Glutamatergic neuron (in vitro differentiated cells): ENCODE data around the gene SLC12A4. TPM values are rescaled to one million over a fixed set of nuclear protein-coding genes. Genes with fewer than 3 reads are reported as not detected.
A peak's percentile ranks its signal among the peaks of the same experiment; 100 is the strongest.

ENCODE experiments used
- DNase-seq: peaks from one replicate; pipeline ENCODE4 v3.0.0; 2022
- H3K27ac Mint-ChIP-seq: one replicate; pipeline ENCODE4 v1.8.0; 2020; ENCODE audit warnings: mild to moderate bottlenecking, mixed read lengths, inconsistent platforms; ENCODE audit not compliant: unreplicated experiment
- H3K27me3 Mint-ChIP-seq: one replicate; pipeline ENCODE4 v1.8.0; 2020; ENCODE audit warnings: mild to moderate bottlenecking, moderate library complexity, mixed read lengths, inconsistent platforms; ENCODE audit not compliant: unreplicated experiment
- H3K36me3 Mint-ChIP-seq: one replicate; pipeline ENCODE4 v1.8.0; 2020; ENCODE audit warnings: mild to moderate bottlenecking, mixed read lengths, inconsistent platforms; ENCODE audit not compliant: unreplicated experiment
- H3K4me1 Mint-ChIP-seq: one replicate; pipeline ENCODE4 v1.8.0; 2020; ENCODE audit warnings: mild to moderate bottlenecking, low read depth, mixed read lengths, inconsistent platforms; ENCODE audit not compliant: unreplicated experiment
- H3K4me3 Mint-ChIP-seq: one replicate; pipeline ENCODE4 v1.8.0; 2020; ENCODE audit warnings: mild to moderate bottlenecking, mixed read lengths, inconsistent platforms; ENCODE audit not compliant: unreplicated experiment
- H3K9me3 Mint-ChIP-seq: one replicate; pipeline ENCODE4 v1.8.0; 2020; ENCODE audit warnings: mild to moderate bottlenecking, moderate library complexity, mixed read lengths, inconsistent platforms; ENCODE audit not compliant: unreplicated experiment
- total RNA-seq: library from RNA; stranded (reverse); fragmentation: NEBNext Ultra II Directional; extraction: Animal tissue kit (Norgen Biotek cat#: 25700); gene quantifications from one replicate; pipeline ENCODE4 v1.2.1, GENCODE V29; 2021; ENCODE audit not compliant: unreplicated experiment
- TF ChIP-seq, protein P1 (sequence below): fragments of 200-600 bp; sonication (generic); IDR thresholded peaks from one replicate; pipeline ENCODE4 v1.5.0; 2021; ENCODE audit not compliant: partially characterized antibody, unreplicated experiment

The SLC12A4 gene
- total RNA-seq, 1 donor from 2014 or later = 19.9 TPM

- DNase-seq = no peak
- peaks cover 2% of the 10 kb centered on the region for H3K4me1 Mint-ChIP-seq
- no peak overlapping the region for H3K4me3 Mint-ChIP-seq
- peaks cover 5% of the 10 kb centered on the region for H3K9me3 Mint-ChIP-seq
- no peak overlapping the region for H3K27ac Mint-ChIP-seq
- no peaks in the 10 kb centered on the region for H3K27me3 Mint-ChIP-seq
- H3K36me3 Mint-ChIP-seq = peaks cover 5% of the 10 kb centered on the region
- TF ChIP-seq, protein P1, sequence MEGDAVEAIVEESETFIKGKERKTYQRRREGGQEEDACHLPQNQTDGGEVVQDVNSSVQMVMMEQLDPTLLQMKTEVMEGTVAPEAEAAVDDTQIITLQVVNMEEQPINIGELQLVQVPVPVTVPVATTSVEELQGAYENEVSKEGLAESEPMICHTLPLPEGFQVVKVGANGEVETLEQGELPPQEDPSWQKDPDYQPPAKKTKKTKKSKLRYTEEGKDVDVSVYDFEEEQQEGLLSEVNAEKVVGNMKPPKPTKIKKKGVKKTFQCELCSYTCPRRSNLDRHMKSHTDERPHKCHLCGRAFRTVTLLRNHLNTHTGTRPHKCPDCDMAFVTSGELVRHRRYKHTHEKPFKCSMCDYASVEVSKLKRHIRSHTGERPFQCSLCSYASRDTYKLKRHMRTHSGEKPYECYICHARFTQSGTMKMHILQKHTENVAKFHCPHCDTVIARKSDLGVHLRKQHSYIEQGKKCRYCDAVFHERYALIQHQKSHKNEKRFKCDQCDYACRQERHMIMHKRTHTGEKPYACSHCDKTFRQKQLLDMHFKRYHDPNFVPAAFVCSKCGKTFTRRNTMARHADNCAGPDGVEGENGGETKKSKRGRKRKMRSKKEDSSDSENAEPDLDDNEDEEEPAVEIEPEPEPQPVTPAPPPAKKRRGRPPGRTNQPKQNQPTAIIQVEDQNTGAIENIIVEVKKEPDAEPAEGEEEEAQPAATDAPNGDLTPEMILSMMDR = no peak
These were observed 13.7 kb upstream of the SLC12A4 start for GRCh38 chr16:67982011-67982696.

GRCh38 chr16:67979955-67980678 is 11.7 kb upstream of the SLC12A4 start, which contains the start of gene DPEP3:
Gene DPEP3, minus strand, starts transcription at chr16:67980499. Its CDS starts 119 bp downstream, at chr16:67980380.
- no peak within 1 kb of the TSS for H3K4me3 Mint-ChIP-seq
- no peak within 1 kb of the TSS for H3K27ac Mint-ChIP-seq

DNA sequence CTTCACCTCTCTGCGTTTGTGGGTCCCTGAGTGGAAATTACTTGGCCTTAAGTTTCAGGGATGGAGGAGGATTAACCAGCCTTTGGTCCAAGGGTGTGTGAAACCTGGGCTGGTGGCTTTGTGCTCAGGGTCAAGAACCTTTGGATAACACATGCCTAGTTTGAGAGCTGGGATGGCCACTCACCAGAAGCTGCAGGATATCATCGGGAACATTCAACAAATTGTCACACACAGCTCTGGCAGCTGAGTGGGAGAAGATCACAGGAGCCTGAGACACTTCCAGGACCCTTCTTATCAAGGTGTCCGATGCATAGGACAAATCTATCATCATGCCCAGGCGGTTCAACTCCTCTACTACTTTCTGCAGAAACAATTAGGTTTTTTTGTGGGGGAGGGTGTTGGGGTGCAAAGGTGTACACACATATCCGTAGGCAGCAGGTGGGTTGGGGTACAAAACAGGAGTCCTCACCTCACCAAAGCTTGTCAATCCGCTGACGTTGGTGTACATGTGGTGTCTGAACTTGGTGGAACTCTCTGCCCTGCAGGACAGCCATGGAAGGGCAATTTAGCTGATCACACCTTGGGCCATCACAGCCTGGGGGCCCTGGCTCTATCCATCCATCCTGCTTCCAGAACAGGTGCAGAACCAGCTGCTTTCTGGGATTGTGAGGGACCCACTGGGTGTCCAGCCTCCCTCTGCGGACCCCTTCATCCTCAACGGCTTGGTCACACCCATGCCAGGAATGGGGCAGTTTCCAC is 9.2 kb upstream of the SLC12A4 start:
- no peaks in the 10 kb centered on the region for H3K27me3 Mint-ChIP-seq
- no peak overlapping the region for H3K4me3 Mint-ChIP-seq
- H3K36me3 Mint-ChIP-seq = peaks cover under 1% of the 10 kb centered on the region
- TF ChIP-seq, protein P1 = no peak
- H3K9me3 Mint-ChIP-seq = peaks cover 5% of the 10 kb centered on the region
- H3K4me1 Mint-ChIP-seq = peaks cover 2% of the 10 kb centered on the region
- no peak overlapping the region for H3K27ac Mint-ChIP-seq
- no peak for DNase-seq

More at GRCh38 chr16:67979955-67980678, 11.7 kb upstream of the SLC12A4 start, which contains the start of gene DPEP3:
- H3K36me3 Mint-ChIP-seq = peaks cover 5% of the 10 kb centered on the region
- peaks cover 4% of the 10 kb centered on the region for H3K4me1 Mint-ChIP-seq
- TF ChIP-seq, protein P1 = peak; percentile 28
- DNase-seq = peak; percentile 34
- peaks cover 9% of the 10 kb centered on the region for H3K9me3 Mint-ChIP-seq
- H3K27me3 Mint-ChIP-seq = no peaks in the 10 kb centered on the region

- Mint-ChIP-seq H3K36me3 (no peaks in the 10 kb centered on the region), H3K27me3 (no peaks in the 10 kb centered on the region), H3K9me3 (peaks cover 5% of the 10 kb centered on the region), H3K4me3 (no peak overlapping the region), H3K27ac (no peak overlapping the region), H3K4me1 (peaks cover 2% of the 10 kb centered on the region)
- no peak for DNase-seq
- TF ChIP-seq, protein P1 = no peak
These were observed 8.6 kb upstream of the SLC12A4 start for GRCh38 chr16:67977005-67977404.
